VCaP (cell line): ENCODE data around the gene ACE.
A peak's percentile ranks its signal among the peaks of the same experiment; 100 is the strongest.

Experiments used
- H3K27ac ChIP-seq: fragments of 450-650 bp; 2 replicates; pipeline ENCODE4 v1.5.1; 2017
- CTCF ChIP-seq: fragments of 450-650 bp; conservative IDR thresholded peaks from 2 replicates; pipeline ENCODE4 v1.5.1; 2017; ENCODE audit warnings: mild to moderate bottlenecking, moderate library complexity

ACE gene

GRCh38 chr17:63529711-63530556, 53.1 kb downstream of the ACE start:
- TF ChIP-seq CTCF, result no peak

GRCh38 chr17:63530557-63531021, 53.7 kb downstream of the ACE start:
- H3K27ac ChIP-seq, result peak overlapping the region; percentile 40; the same call in 1 of the 2 replicates
- TF ChIP-seq CTCF, result no peak

More at GRCh38 chr17:63529711-63530556, 53.1 kb downstream of the ACE start:
- H3K27ac ChIP-seq, result peak overlapping the region; percentile 40; the same call in 1 of the 2 replicates

- TF ChIP-seq CTCF, result no peak
Observed at GRCh38 chr17:63531022-63531965, 54.4 kb downstream of the ACE start.

GRCh38 chr17:63533433-63534077, 56.7 kb downstream of the ACE start:
- no peak overlapping the region for H3K27ac ChIP-seq
- TF ChIP-seq CTCF, result no peak

More at GRCh38 chr17:63531022-63531965, 54.4 kb downstream of the ACE start:
- peak overlapping the region; percentile 40; the same call in 1 of the 2 replicates for H3K27ac ChIP-seq

- no peak for TF ChIP-seq CTCF
- no peak overlapping the region for H3K27ac ChIP-seq
Observed at GRCh38 chr17:63534078-63534570, 57.3 kb downstream of the ACE start.

- no peak for TF ChIP-seq CTCF
- H3K27ac ChIP-seq, result no peak overlapping the region
Observed at GRCh38 chr17:63534816-63535455, 58.1 kb downstream of the ACE start.
